Neuronal stem cell (in vitro differentiated cells): ENCODE results near the gene INHBB.
A peak's percentile ranks its signal among the peaks of the same experiment; 100 is the strongest.

Experiments
- DNase-seq: peaks from one replicate; pipeline ENCODE4 v3.0.0-alpha.2; 2013; ENCODE audit warnings: low spot score
- H2AFZ ChIP-seq: one replicate; pipeline ENCODE4 v1.6.1; 2013; ENCODE audit warnings: mild to moderate bottlenecking, low read length, inconsistent platforms
- H2AK5ac ChIP-seq: 2 replicates; pipeline ENCODE4 v1.6.1; 2013; ENCODE audit warnings: low read depth, mild to moderate bottlenecking, inconsistent platforms, low read length, moderate library complexity, mixed read lengths
- H2BK120ac ChIP-seq: 2 replicates; pipeline ENCODE4 v1.6.1; 2013; ENCODE audit warnings: low read depth, mild to moderate bottlenecking, inconsistent platforms, low read length, moderate library complexity, mixed read lengths
- H2BK12ac ChIP-seq: one replicate; pipeline ENCODE4 v1.6.1; 2013; ENCODE audit warnings: low read length, inconsistent platforms
- H2BK15ac ChIP-seq: 2 replicates; pipeline ENCODE4 v1.6.1; 2013; ENCODE audit warnings: mild to moderate bottlenecking, low read length, inconsistent platforms, mixed read lengths
- H2BK5ac ChIP-seq: one replicate; pipeline ENCODE4 v1.6.1; 2013; ENCODE audit warnings: inconsistent platforms, mild to moderate bottlenecking, low read length, moderate library complexity
- H3K14ac ChIP-seq: one replicate; pipeline ENCODE4 v1.6.1; 2013; ENCODE audit warnings: low read length, inconsistent platforms
- H3K18ac ChIP-seq: 2 replicates; pipeline ENCODE4 v1.6.1; 2013; ENCODE audit warnings: low read length, inconsistent platforms
- H3K23ac ChIP-seq: 2 replicates; pipeline ENCODE4 v1.6.1; 2013; ENCODE audit warnings: low read depth, mild to moderate bottlenecking, mixed read lengths, low read length, inconsistent platforms; ENCODE audit not compliant: poor library complexity
- H3K27ac ChIP-seq: replicated peaks from 3 replicates; pipeline ENCODE4 v1.5.1; 2013; ENCODE audit warnings: low read length, inconsistent platforms
- H3K27me3 ChIP-seq, 3 experiments: 2 replicates each; pipeline ENCODE4 v1.6.1; 2013; ENCODE audit warnings: low read length in 3 of 3, mild to moderate bottlenecking in 2 of 3, inconsistent platforms in 1 of 3, low read depth in 1 of 3, mixed read lengths in 1 of 3, moderate library complexity in 1 of 3; ENCODE audit not compliant: control insufficient read depth in 3 of 3, insufficient read depth in 3 of 3
- H3K36me3 ChIP-seq, 2 donors: replicated peaks in 1 of 2; 2 replicates each; pipeline ENCODE4 v1.6.1; 2013; ENCODE audit warnings: low read length in 2 of 2; ENCODE audit not compliant: control insufficient read depth in 2 of 2, insufficient read depth in 2 of 2
- H3K4ac ChIP-seq: 2 replicates; pipeline ENCODE4 v1.6.1; 2013; ENCODE audit warnings: inconsistent platforms, mild to moderate bottlenecking, low read length, moderate library complexity
- H3K4me1 ChIP-seq, 2 donors: 1 replicate in 1 of 2; 2 replicates in 1 of 2; pipeline ENCODE4 v1.6.1; 2013; ENCODE audit warnings: low read length in 2 of 2, low read depth in 1 of 2; ENCODE audit not compliant: control insufficient read depth in 2 of 2, insufficient read depth in 1 of 2
- H3K4me2 ChIP-seq: one replicate; pipeline ENCODE4 v1.6.1; 2013; ENCODE audit warnings: mild to moderate bottlenecking, low read length, inconsistent platforms; ENCODE audit not compliant: insufficient read depth, poor library complexity, severe bottlenecking
- H3K4me3 ChIP-seq, 2 donors: 2 replicates each; pipeline ENCODE4 v1.5.1; 2013; ENCODE audit warnings: low read length in 2 of 2, mild to moderate bottlenecking in 2 of 2, inconsistent platforms in 1 of 2, moderate library complexity in 1 of 2
- H3K79me1 ChIP-seq: one replicate; pipeline ENCODE4 v1.6.1; 2013; ENCODE audit warnings: low read depth, mild to moderate bottlenecking, inconsistent platforms, low read length, moderate library complexity
- H3K9ac ChIP-seq: one replicate; pipeline ENCODE4 v1.6.1; 2013; ENCODE audit warnings: mild to moderate bottlenecking, low read depth, low read length, inconsistent platforms; ENCODE audit not compliant: poor library complexity
- H3K9me3 ChIP-seq, 2 donors: replicated peaks in 1 of 2; 2 replicates each; pipeline versions ENCODE3 to v1.6.1; 2013; ENCODE audit warnings: low read length in 2 of 2, mild to moderate bottlenecking in 2 of 2, inconsistent platforms in 1 of 2, low read depth in 1 of 2, mixed read lengths in 1 of 2, moderate library complexity in 1 of 2; ENCODE audit not compliant: control insufficient read depth in 2 of 2, insufficient read depth in 1 of 2
- H4K8ac ChIP-seq: one replicate; pipeline ENCODE4 v1.6.1; 2013; ENCODE audit warnings: low read depth, mild to moderate bottlenecking, inconsistent platforms, low read length, moderate library complexity
- H4K91ac ChIP-seq: one replicate; pipeline ENCODE4 v1.6.1; 2013; ENCODE audit warnings: low read length, low read depth, mild to moderate bottlenecking, inconsistent platforms; ENCODE audit not compliant: poor library complexity
- WGBS, 2 donors: extraction: QIAGEN DNeasy Blood & Tissue Kit; methylation state at CpG; one replicate each; pipeline ENCODE4 v1.1.7; 2013; ENCODE audit warnings: missing lambda C conversion rate in 2 of 2, mixed read lengths in 1 of 2; ENCODE audit not compliant: insufficient read length in 2 of 2, insufficient replicate concordance in 1 of 2; ENCODE audit errors: extremely low coverage in 2 of 2; 5-methylcytosine and 5-hydroxymethylcytosine counted together

Gene INHBB

GRCh38 chr2:120379916-120380893, 34.3 kb downstream of the INHBB start:
- Histone ChIP-seq H3K4ac (no peak overlapping the region), H3K9ac (no peak overlapping the region), H2BK15ac (no peak overlapping the region), H3K23ac (no peak overlapping the region), H2AK5ac (no peak overlapping the region), H4K8ac (no peak overlapping the region), H3K18ac (no peak overlapping the region), H3K14ac (peak overlapping the region; percentile 26), H3K4me3 (no peak overlapping the region), H3K27me3 (peaks cover 0 to 28% (median 0%) of the 10 kb centered on the region in 3 experiments), H4K91ac (no peak overlapping the region), H3K79me1 (no peaks in the 10 kb centered on the region), H2BK120ac (no peak overlapping the region), H3K4me2 (no peak overlapping the region), H3K9me3 (no peaks in the 10 kb centered on the region), H3K27ac (no peak overlapping the region), H2BK12ac (no peak overlapping the region), H2AFZ (no peak overlapping the region), H3K36me3 (no peaks in the 10 kb centered on the region), H2BK5ac (no peak overlapping the region), H3K4me1 (peaks cover 3% of the 10 kb centered on the region in 2 donors)
- no peak for DNase-seq
- no CpG with 5 or more reads among the region's 21 CpGs for WGBS, 2 donors

GRCh38 chr2:120381192-120381591, 35.3 kb downstream of the INHBB start:
- H2AFZ ChIP-seq = no peak overlapping the region
- H4K8ac ChIP-seq = no peak overlapping the region
- no peaks in the 10 kb centered on the region for H3K79me1 ChIP-seq
- no peak overlapping the region for H3K27ac ChIP-seq
- no peak overlapping the region for H3K14ac ChIP-seq
- peak overlapping the region; percentile 21 for H3K23ac ChIP-seq
- H2BK5ac ChIP-seq = no peak overlapping the region
- no peak overlapping the region for H4K91ac ChIP-seq
- H2AK5ac ChIP-seq = peak overlapping the region; percentile 20
- no peak overlapping the region for H2BK12ac ChIP-seq
- H2BK15ac ChIP-seq = no peak overlapping the region
- H3K4me1 ChIP-seq = peaks cover 3 to 7% of the 10 kb centered on the region in 2 donors
- H3K18ac ChIP-seq = no peak overlapping the region
- no CpG with 5 or more reads among the region's 6 CpGs for WGBS, 2 donors
- no peak overlapping the region for H3K9ac ChIP-seq
- no peaks in the 10 kb centered on the region for H3K36me3 ChIP-seq
- peaks cover 0 to 25% (median 0%) of the 10 kb centered on the region in 3 experiments for H3K27me3 ChIP-seq
- H3K4ac ChIP-seq = no peak overlapping the region
- DNase-seq = no peak
- no peak overlapping the region for H2BK120ac ChIP-seq
- H3K4me3 ChIP-seq = no peak overlapping the region
- H3K9me3 ChIP-seq = no peaks in the 10 kb centered on the region
- H3K4me2 ChIP-seq = no peak overlapping the region

GRCh38 chr2:120381661-120382060, 35.7 kb downstream of the INHBB start:
- Histone ChIP-seq H3K4me2 (no peak overlapping the region), H3K9ac (no peak overlapping the region), H3K27me3 (peaks cover 0 to 23% (median 0%) of the 10 kb centered on the region in 3 experiments), H2BK5ac (no peak overlapping the region), H2BK15ac (no peak overlapping the region), H4K91ac (no peak overlapping the region), H3K4me3 (no peak overlapping the region), H2BK12ac (no peak overlapping the region), H3K14ac (no peak overlapping the region), H2BK120ac (no peak overlapping the region), H3K36me3 (no peaks in the 10 kb centered on the region), H4K8ac (no peak overlapping the region), H3K4me1 (peaks cover 3 to 7% of the 10 kb centered on the region in 2 donors), H3K18ac (no peak overlapping the region), H2AK5ac (no peak overlapping the region), H3K27ac (no peak overlapping the region), H3K79me1 (no peaks in the 10 kb centered on the region), H2AFZ (no peak overlapping the region), H3K4ac (no peak overlapping the region), H3K23ac (no peak overlapping the region), H3K9me3 (no peaks in the 10 kb centered on the region)
- no peak for DNase-seq
- no CpG with 5 or more reads among the region's 4 CpGs for WGBS, 2 donors

- Histone ChIP-seq H3K27ac (no peak overlapping the region), H2AK5ac (no peak overlapping the region), H2BK5ac (no peak overlapping the region), H3K9ac (peak overlapping the region; percentile 22), H3K4me2 (no peak overlapping the region), H3K79me1 (no peaks in the 10 kb centered on the region), H3K14ac (no peak overlapping the region), H3K4me3 (no peak overlapping the region), H2BK15ac (no peak overlapping the region), H3K36me3 (no peaks in the 10 kb centered on the region), H2BK12ac (no peak overlapping the region), H3K23ac (no peak overlapping the region), H3K4me1 (peaks cover 3 to 7% of the 10 kb centered on the region in 2 donors), H2BK120ac (no peak overlapping the region), H4K8ac (no peak overlapping the region), H2AFZ (no peak overlapping the region), H3K27me3 (peaks cover 0 to 18% (median 0%) of the 10 kb centered on the region in 3 experiments), H3K4ac (no peak overlapping the region), H3K9me3 (no peaks in the 10 kb centered on the region), H3K18ac (no peak overlapping the region), H4K91ac (no peak overlapping the region)
- WGBS, 2 donors = no CpG with 5 or more reads among the region's 11 CpGs
- no peak for DNase-seq
These were observed 36.7 kb downstream of the INHBB start for GRCh38 chr2:120382541-120383144.
